ENCODE measurements around the gene PCDH9. TPM values are rescaled to one million over a fixed set of nuclear protein-coding genes. Genes with fewer than 3 reads are reported as not detected.

The PCDH9 gene
- total RNA-seq, 6 donors from 2014 or later: 3.1 to 19.4 (median 7.8) TPM

DNA sequence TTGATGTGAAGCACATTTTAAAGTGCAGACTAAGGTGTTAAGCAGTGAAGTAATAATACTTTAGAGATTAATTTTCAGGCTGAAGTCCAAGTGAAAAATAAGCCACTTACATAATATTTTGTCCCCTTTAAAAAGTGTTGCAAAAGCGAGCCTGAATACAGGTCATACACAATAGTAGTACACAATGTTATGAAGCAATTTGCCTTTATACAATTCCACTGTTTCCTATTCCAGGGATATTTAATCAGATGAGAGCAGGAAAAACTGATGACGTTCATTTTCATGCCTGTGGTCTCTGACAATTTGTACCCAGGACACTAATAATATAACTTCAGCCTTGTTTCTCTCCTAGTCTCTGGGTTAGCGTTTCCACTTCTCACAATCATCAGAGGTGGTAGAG lies 916.7 kb downstream of the PCDH9 start:
- WGBS, 2 donors: 58 to 59% methylated on average over 3 of the region's 3 CpGs
- H3K4me3 ChIP-seq: no peak overlapping the region
- no peak for ATAC-seq (ENCODE audit: low FRiP score in 2 of 2)

DNA sequence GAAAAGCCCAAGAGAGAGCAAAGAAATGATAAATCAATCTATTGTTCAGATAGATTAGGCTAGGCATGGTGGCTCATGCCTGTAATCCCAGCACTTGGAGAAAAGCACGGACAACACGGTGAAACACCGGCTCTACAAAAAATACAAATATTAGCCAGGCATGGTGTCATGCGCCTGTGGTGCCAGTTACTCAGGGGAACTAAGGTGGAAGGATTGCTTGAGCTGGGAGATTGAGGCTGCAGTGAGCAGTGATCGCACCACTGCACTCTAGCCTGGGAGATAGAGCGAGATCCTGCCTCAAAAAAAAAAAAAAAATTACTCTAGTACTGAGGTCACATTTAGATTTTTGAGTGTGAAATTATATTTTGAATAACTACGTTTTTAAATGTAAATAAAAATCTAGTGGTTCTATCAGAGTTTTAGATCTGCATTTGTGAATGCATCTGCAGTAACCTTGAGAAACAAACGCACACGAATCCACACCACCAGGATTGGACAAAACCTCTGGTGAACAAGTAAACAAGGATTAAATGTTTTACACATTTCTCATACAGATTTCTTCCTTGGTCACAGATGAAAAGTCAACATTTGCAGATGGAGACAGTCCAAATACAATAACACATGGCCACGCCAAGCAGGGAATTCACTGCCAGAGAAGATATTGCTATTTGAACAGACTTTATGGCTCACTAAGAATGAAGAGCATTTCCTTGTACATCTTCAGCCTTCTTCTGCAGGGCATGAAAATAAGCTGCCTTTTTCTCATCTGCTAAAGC lies 917.6 kb downstream of the PCDH9 start:
- no peak for ATAC-seq (ENCODE audit: low FRiP score in 2 of 2)
- no peaks in the 10 kb centered on the region for H3K9me3 ChIP-seq
- H3K4me3 ChIP-seq: no peak overlapping the region
- no peak for TF ChIP-seq CTCF (IDR thresholded peaks at IDR 0.05)
- TF ChIP-seq POLR2A (IDR thresholded peaks at IDR 0.05): no peak
- no peak for TF ChIP-seq POLR2AphosphoS5 (IDR thresholded peaks at IDR 0.05)
- no peak for TF ChIP-seq EP300 (IDR thresholded peaks at IDR 0.05)
- no peaks in the 10 kb centered on the region for H3K27me3 ChIP-seq
- peaks cover 0 to 7% (median 0%) of the 10 kb centered on the region in 4 donors for H3K4me1 ChIP-seq
- 72 to 73% methylated on average over 10 of the region's 10 CpGs for WGBS, 2 donors
- H3K36me3 ChIP-seq: no peaks in the 10 kb centered on the region
- no peak for DNase-seq
- H3K27ac ChIP-seq: no peak overlapping the region

More for the DNA sequence above, 916.7 kb downstream of the PCDH9 start:
- no peak for DNase-seq
- H3K27ac ChIP-seq: no peak overlapping the region
- H3K27me3 ChIP-seq: no peaks in the 10 kb centered on the region
- no peak for TF ChIP-seq EP300 (IDR thresholded peaks at IDR 0.05)
- no peak for TF ChIP-seq POLR2A (IDR thresholded peaks at IDR 0.05)
- no peak for TF ChIP-seq CTCF (IDR thresholded peaks at IDR 0.05)
- TF ChIP-seq POLR2AphosphoS5 (IDR thresholded peaks at IDR 0.05): no peak
- peaks cover 0 to 7% (median 0%) of the 10 kb centered on the region in 4 donors for H3K4me1 ChIP-seq
- no peaks in the 10 kb centered on the region for H3K9me3 ChIP-seq
- no peaks in the 10 kb centered on the region for H3K36me3 ChIP-seq

- no peaks in the 10 kb centered on the region for H3K27me3 ChIP-seq
- DNase-seq: no peak
- no peak for ATAC-seq (ENCODE audit: low FRiP score in 2 of 2)
- no peaks in the 10 kb centered on the region for H3K36me3 ChIP-seq
- H3K9me3 ChIP-seq: no peaks in the 10 kb centered on the region
- WGBS, 2 donors: 69 to 80% methylated on average over 5 of the region's 5 CpGs
- no peak overlapping the region for H3K4me3 ChIP-seq
- TF ChIP-seq CTCF (IDR thresholded peaks at IDR 0.05) (no peak), POLR2AphosphoS5 (IDR thresholded peaks at IDR 0.05) (no peak), EP300 (IDR thresholded peaks at IDR 0.05) (no peak), POLR2A (IDR thresholded peaks at IDR 0.05) (no peak)
- no peak overlapping the region for H3K27ac ChIP-seq
- H3K4me1 ChIP-seq: no peaks in the 10 kb centered on the region
Measured at GRCh38 chr13:66305961-66306617, 924.0 kb downstream of the PCDH9 start.

DNA sequence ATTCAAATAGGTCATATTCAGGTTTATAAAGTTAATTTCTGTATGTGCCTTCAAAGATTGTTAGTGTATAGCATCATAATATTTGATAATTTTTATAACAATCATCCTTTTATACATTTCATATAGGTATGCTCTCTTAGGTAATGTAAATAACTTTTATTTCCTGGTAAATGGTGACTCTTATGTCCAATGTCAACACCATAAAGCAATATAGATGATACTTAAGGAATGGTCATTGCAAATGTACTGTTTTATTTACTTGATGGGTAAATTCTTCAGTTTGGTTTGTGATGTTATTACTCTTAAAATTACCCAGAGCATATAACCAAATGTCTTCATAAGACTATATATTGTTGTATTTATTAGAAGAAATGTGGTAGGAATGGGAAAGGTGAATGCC lies 928.7 kb downstream of the PCDH9 start:
- no peak for DNase-seq
- TF ChIP-seq POLR2AphosphoS5 (IDR thresholded peaks at IDR 0.05): no peak
- no peak for TF ChIP-seq EP300 (IDR thresholded peaks at IDR 0.05)
- no peak for TF ChIP-seq POLR2A (IDR thresholded peaks at IDR 0.05)
- TF ChIP-seq CTCF (IDR thresholded peaks at IDR 0.05): no peak
- Histone ChIP-seq H3K4me1 (no peaks in the 10 kb centered on the region), H3K9me3 (peaks cover 0 to 6% (median 0%) of the 10 kb centered on the region in 4 donors), H3K36me3 (no peaks in the 10 kb centered on the region), H3K27ac (no peak overlapping the region), H3K4me3 (no peak overlapping the region), H3K27me3 (no peaks in the 10 kb centered on the region)
- ATAC-seq (ENCODE audit: low FRiP score in 2 of 2): no peak

Data from upper lobe of left lung (tissue), 6 donors.